HG03039 (cell line): ENCODE data around the gene STAT5B.

Experiments used
- ATAC-seq: cut with Tn5 transposase; IDR thresholded peaks from one replicate; pipeline ENCODE4 v1.9.1; 2021; ENCODE audit warnings: mild to moderate bottlenecking, moderate library complexity; ENCODE audit not compliant: unreplicated experiment

The STAT5B gene

GRCh38 chr17:42153919-42154742 lies 122.1 kb downstream of the STAT5B start:
- ATAC-seq, result no peak
